ENCODE measurements around the gene CYB5D1.

DNA sequence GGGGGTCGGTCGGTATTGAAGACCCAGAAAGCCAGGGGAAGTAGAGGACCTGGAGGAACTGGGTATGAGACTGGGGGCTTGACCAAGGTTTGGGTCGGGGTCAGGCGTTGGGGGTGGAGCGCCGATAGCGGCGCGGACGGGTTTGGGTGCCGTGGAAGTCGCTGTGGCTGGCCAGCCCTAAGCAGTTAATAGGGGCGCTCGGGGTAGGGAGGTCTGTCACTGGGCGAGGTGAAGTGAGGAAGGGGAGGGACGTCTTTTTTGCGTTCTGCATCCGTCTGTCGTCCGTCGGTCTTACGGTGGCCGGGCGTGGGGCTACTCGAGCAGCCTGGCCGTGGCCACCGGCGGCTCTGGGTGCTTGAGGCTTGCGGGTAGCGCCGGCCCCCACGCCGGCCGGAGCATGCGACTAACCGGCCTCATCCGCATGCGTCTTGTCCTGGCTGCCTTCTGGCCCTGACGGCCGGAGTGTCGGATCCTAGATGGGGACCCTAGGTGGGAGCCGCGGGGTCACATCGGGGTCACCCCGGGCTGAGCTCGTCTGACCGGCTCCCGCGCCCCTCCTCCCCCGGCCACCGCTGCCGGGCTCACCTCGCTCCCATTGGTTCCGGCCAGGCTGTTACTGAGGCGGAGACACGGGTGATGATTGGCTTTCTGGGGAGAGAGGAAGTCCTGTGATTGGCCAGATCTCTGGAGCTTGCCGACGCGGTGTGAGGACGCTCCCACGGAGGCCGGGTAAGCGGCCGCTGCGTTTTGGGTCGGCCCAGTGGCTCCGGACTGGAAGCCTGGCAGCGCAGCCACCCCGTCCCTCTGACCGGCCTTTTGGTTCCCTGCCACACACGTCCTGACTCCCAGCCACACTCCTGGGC is 13.3 kb upstream of the CYB5D1 start:
- TF ChIP-seq POLR2A (IDR thresholded peaks at IDR 0.05) (peak in 3 of 4 donors; percentile 47 to 81 (median 78)), POLR2AphosphoS5 (IDR thresholded peaks at IDR 0.05) (peak; percentile 80 to 93), EP300 (IDR thresholded peaks at IDR 0.05) (no peak)
- TF ChIP-seq, protein P1, sequence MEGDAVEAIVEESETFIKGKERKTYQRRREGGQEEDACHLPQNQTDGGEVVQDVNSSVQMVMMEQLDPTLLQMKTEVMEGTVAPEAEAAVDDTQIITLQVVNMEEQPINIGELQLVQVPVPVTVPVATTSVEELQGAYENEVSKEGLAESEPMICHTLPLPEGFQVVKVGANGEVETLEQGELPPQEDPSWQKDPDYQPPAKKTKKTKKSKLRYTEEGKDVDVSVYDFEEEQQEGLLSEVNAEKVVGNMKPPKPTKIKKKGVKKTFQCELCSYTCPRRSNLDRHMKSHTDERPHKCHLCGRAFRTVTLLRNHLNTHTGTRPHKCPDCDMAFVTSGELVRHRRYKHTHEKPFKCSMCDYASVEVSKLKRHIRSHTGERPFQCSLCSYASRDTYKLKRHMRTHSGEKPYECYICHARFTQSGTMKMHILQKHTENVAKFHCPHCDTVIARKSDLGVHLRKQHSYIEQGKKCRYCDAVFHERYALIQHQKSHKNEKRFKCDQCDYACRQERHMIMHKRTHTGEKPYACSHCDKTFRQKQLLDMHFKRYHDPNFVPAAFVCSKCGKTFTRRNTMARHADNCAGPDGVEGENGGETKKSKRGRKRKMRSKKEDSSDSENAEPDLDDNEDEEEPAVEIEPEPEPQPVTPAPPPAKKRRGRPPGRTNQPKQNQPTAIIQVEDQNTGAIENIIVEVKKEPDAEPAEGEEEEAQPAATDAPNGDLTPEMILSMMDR (IDR thresholded peaks at IDR 0.05), result no peak

Data from upper lobe of left lung (tissue), 4 donors.